Superior temporal gyrus (tissue), 1 donor: ENCODE results near the gene UBE2L5.

Source experiments
- DNase-seq: peaks from one replicate; pipeline ENCODE4 v3.0.0-alpha.2; 2016; ENCODE audit errors: extremely low spot score

UBE2L5 gene

GRCh38 chr13:30477346-30478195 is 55.3 kb downstream of the UBE2L5 start:
- no peak for DNase-seq
